LHCN-M2 (cell line): ENCODE results near the gene KIF5C. TPM values are rescaled to one million over a fixed set of nuclear protein-coding genes. Genes with fewer than 3 reads are reported as not detected.
A peak's percentile ranks its signal among the peaks of the same experiment; 100 is the strongest.

Experiments used
- DNase-seq: peaks from one replicate; pipeline ENCODE4 v3.0.0-alpha.2; 2012; ENCODE audit warnings: low read depth
- total RNA-seq: library from RNA; depleted of rRNA; stranded (reverse); fragments of >200 nt; gene quantifications from 2 replicates; pipeline ENCODE4 v1.2.3, GENCODE V29; 2014

KIF5C gene
- total RNA-seq, 1 experiment from 2014 or later, result 0.17 TPM

GRCh38 chr2:148887350-148888002 lies 12.4 kb downstream of the KIF5C start:
- DNase-seq, result no peak

DNA sequence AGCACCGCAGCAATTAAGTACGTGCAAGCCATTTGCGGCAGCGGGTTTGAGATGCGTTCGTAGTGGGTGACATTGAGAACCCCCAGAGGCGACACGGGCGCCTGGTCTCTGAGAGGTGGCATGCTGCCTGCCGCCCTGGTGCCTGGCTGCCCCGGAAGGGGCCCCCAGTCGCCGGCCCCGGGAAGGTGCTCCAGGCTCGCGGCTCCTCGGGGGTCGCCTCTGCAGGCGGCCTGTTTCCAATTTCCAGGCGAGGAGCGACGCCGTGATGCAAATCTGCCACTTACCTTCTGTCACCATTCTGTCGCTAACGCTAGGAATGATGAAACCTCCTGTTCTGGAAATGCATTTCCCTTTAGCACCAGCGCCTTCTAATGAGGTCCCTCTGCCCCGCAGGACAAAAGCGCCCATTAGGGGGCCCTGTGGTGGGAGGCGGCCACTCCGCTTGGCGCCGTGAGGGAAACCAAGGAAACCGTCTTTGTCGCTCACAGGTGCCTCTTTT lies 13.0 kb downstream of the KIF5C start:
- DNase-seq, result no peak

DNA sequence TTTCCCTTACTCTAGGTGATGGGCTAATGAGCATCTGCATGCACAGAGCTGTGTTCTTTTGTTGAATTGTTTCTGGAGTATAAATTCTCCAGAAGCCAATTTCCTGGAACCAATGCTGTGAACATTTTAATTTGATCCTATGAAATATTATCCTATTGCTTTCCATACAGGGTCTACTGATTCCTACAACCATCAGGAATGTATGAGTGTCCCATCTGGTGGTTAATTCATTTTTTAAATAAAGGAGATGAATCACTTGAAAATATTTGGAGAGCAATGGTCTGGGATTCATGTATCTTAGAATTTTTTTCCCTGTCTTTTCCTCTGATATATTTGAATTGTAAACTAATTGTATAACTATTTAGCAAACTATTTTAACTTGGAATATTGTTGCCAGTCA lies 14.0 kb downstream of the KIF5C start:
- no peak for DNase-seq

DNA sequence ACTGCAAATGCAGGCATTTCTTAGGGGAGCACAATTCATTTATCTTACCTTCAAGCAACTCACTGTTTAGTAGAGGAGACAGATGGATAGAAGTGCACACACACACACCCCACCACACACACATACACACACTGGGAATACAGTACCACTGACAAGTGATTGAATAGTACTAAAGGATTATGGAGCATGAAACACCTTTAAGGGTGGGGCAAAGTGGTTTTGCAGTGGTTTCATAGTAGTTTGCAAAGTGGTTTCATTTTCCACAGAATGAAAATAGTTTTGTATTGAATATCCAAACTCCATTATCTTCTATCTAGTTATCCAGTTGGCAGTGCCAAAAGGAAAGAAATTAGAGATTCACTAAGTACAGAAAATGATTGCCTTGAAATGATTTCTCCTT lies 18.9 kb downstream of the KIF5C start:
- no peak for DNase-seq

DNA sequence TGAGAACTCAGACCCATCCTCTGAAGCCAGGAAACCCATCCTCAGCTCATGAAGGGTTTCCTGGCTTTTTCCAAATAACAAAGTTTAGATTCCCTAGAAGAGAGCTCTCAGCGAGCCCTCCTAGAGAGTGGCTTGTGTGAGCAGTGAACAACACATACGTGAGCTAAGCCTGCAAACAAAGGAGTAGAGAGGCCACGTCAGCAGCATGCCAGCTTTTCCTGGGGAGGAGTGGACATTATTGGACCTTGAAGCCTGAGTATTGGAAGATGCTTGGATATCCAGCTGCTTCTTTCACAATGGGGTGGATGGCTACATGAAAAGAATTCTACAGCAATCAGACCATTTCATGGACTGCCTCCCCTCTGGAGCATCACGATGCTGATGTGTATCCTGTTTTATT lies 21.1 kb downstream of the KIF5C start:
- DNase-seq, result no peak

DNA sequence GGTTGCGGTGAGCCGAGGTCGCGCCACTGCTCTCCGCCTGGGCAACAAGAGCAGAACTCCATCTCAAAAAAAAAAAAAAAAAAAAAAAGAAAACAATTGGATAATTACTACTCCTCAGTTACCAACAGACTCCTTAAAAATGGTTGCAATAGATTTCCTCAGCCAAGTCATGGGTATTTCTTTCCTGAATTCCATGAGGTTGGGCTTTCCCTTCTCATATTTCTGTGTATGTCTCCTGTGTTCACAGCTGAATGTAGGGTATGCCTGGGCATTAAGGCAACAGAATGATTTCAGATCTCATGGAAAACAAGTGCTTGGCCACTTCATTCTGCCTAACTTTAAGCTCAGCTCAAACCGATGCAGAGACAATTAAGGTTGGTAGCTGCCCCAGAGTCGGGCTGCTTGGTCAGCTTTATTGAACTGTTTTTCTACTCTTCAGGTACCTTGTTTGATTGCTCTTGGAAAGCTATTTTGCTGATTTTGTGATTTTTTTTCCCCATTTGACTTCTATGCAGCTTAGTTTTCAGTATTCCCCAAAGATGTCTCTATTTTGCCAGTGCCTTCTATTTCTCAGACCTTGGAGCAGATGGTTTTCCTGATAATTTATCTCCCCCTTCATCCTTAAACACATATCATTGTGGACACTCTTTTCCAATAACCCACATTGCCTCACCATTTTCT lies 24.8 kb downstream of the KIF5C start:
- DNase-seq, result no peak

GRCh38 chr2:148900350-148900837 lies 25.4 kb downstream of the KIF5C start:
- no peak for DNase-seq

DNA sequence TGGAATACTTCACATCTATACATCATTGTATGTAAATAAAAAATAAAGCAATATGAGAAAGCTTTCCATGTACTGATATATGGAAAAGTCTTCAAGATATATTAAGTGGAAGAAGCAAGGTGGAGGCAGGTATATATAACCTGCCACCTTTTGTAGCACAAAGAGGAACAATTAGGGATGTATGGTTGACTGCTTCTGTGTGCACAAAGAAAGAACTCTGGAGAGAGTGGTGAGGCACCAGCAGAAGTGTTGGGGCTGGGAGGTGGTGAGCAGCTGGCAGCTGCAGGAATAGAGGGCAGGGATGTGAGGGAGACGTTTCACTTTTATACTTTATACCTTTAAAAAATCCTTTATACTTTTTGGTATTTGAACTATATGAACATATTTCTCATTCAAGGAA lies 26.1 kb downstream of the KIF5C start:
- DNase-seq, result no peak

DNA sequence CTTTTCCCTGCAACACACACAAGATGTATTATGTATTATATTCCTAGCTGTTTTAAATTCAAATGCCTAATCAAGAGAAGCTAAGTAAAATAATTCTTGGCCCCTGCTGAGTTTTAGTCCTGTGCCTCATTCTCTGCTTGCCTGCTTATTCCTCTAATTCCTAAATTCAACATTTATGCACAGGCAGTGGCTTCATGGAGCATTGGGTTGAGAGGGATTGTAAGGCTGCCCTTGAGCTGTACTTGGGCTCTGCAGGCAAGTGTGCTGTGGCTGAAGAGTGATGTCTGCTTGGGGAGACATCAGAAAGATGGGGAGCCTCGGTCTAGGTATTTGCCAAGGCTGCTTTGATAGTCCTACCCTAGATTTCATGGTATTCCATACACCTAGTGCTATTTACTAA lies 27.8 kb downstream of the KIF5C start:
- DNase-seq, result no peak

DNA sequence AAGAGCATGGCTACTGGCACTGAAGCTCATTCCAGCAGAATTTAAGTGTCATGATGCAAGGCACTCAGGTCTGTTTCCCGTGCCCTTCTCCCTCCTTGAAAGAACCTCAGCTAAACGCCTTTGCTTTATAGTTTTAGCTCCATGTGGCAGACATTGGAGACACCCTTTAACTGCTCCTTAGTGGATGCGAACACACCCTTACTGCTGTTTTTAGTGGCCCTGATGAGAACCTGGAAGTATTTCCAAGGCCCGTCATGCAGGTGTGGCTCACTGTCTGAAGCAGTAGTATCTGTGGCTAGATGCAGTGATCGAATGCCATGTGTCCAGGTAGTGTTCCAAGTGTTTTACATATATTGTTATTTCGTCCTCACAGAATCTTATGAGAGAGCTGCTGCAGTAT lies 28.3 kb downstream of the KIF5C start:
- no peak for DNase-seq

DNA sequence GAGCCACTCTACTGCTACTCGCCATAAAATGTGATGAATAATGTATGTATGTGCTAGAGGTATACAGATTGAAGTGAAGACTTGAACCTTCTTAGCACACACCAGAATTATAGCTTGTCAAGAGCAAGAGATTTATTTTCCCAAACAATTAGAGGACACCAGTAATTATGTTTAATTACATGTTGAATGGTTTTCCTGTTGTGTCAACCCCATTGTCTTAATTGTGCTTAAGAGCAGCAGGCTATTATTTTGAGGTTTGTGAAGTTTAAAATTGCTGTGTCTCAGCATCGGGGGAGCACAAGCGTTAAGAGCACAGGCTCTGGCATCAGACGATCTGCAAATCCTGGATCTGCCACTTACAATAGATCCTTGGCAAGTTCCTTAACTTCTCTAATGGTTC lies 29.0 kb downstream of the KIF5C start:
- DNase-seq, result no peak

DNA sequence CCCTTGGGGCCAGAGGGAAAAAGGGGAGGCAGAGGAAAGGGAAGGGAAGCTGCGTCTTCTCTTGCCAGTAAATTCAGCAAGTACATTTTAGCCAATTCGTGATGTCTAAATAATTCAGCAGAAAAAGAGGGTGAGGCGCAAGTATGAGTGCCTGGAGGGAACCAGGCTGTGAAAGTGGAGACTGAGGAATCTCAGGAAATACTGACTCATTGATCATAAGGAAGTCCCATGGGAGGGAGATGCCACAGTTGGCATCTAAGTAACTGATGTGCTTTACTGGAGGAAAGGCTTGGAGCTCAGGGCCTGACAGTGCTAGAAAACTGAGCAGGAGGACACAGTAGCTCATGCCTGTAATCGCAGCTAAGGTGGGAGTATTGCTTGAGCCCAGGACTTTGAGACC lies 31.1 kb downstream of the KIF5C start:
- DNase-seq, result peak; percentile 51

DNA sequence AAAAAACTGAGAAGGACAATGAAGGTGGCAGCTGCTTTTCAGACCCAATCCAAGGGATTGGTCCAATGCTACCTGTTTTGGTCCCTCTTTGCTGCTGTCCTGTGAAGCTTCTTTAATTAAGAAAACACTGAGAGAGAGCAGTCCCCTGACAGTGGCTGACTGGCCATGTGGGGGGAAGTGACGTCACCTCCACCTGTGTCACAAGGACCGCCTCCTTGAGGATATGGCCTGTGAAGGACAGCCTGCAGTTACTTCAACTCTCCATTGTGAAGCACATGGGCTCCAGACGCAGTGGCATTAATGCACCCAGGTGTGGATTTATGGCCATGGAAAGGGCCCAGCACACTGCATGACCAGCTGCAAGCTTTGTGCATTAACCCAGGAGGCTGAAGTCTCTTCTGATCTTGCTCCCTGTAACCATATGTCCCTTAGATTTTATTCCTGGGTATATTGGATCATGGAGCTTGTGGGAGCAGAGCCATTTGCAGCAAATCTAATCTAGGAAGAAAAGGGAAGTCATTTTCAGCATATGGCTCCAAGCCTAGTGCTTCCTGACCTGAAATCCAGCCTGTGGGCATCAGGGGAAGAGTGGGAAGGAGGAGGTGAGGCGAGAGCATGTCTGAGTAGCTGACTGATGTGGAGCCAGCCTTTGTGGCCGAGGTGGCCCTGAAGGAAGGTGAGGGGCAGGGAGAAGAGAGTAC lies 32.2 kb downstream of the KIF5C start:
- DNase-seq, result no peak

DNA sequence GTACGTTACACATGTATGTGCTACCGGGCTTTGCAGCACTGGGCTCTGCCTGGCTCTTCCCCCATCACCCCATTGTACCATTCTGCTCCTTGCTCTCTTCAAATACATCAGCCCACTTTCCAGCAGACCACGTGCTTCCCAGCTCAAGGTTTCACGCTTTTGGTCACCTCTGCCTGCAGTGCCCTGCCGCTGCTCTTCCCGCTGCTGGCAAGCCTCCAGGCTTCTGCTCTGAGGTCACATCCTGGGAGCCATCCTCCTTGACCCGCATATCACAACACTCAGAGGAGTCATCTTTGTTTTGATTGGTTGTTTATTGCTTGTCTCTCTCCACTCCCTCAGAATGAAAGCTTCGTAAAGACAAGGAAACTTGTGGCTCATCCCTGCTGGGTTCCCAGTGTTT lies 34.1 kb downstream of the KIF5C start:
- DNase-seq, result peak; percentile 54

GRCh38 chr2:148913061-148913460 lies 38.0 kb downstream of the KIF5C start:
- DNase-seq, result no peak

GRCh38 chr2:148913492-148913891 lies 38.5 kb downstream of the KIF5C start:
- no peak for DNase-seq

- peak; percentile 18 for DNase-seq
Observed at GRCh38 chr2:148914463-148914862, 39.4 kb downstream of the KIF5C start.

DNA sequence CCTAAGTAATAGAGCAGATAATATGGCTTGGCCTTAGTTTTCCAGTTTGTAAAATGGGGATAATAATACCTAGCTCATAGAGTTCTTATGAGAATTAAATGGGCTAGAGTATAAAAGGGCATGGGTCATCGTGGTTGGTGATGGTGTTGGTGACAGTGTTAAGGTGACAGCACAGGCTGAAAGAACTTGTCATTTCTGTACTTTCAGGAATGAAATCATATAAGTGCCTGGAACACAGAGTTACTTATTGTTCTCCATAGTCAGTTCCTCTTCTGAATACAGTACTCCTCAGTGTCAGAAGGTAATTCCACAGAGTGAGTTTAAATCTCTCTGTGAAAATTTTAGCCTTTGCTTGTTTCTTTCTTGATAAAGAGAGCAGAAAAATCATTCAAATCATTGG lies 42.4 kb downstream of the KIF5C start:
- DNase-seq, result no peak

- DNase-seq, result no peak
Observed at GRCh38 chr2:148918554-148918953, 43.5 kb downstream of the KIF5C start.

- no peak for DNase-seq
Observed at GRCh38 chr2:148920559-148920958, 45.5 kb downstream of the KIF5C start.

DNA sequence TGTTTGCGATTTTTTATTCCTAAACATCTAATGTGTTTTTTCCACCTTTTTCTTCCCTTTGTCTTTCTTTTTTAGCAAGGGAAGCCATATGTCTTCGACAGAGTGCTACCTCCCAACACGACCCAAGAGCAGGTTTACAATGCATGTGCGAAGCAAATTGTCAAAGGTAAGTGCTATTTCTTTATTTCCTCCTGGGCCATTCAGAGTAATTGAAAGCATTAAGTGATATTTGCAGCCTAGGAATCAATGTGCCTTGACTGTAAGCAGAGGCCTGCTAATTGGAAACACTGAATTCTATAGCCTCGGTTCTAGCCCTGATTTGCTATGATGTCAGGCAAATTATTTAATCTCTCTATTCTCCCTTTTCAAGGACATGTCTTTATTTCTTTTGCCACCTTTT lies 47.0 kb downstream of the KIF5C start:
- DNase-seq, result no peak

DNA sequence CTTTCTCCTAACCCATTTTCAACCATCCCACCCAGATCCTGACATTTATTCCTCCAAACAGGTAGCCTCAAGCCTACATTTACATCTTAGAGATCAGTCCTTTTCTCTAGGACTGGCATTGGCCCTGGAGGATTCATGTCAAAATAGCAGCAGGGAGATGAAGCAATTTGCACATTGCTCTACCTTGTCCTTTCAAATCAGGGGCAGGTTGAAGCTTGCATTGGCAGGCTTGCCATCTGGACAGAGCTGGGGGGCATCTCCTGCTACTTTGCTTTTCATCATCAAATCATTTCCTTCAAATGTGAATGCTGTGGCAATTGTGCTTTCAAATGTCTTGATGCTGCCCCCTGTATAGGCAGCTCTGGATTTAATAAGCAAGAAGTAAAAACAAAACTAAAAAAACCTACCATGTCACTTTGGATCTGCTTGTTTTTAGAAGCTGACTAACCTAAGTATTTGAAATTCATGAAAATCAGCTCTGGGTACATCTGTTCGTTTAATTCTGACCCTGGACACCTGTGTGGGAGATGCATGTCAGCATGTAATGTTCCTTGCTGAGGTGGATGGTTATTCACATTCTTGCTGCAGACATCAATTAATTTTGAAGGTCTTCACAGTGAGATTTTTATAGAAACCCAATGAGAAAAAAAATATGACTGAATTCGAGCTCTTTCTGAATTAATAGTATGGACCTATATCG lies 47.9 kb downstream of the KIF5C start:
- no peak for DNase-seq
